HG02763 (cell line): Measurements from ENCODE around the gene MYO6.
"Not testable (repeated sequence)": the region's sequence is repeated elsewhere in the genome, so short reads cannot be mapped to it uniquely, and the experiment has no call there.

Source experiments
- ATAC-seq: cut with Tn5 transposase; IDR thresholded peaks from one replicate; pipeline ENCODE4 v1.9.1; 2021; ENCODE audit warnings: mild to moderate bottlenecking, moderate library complexity; ENCODE audit not compliant: unreplicated experiment

MYO6 gene

GRCh38 chr6:75880305-75880704 lies 131.3 kb downstream of the MYO6 start:
- ATAC-seq = no peak

DNA sequence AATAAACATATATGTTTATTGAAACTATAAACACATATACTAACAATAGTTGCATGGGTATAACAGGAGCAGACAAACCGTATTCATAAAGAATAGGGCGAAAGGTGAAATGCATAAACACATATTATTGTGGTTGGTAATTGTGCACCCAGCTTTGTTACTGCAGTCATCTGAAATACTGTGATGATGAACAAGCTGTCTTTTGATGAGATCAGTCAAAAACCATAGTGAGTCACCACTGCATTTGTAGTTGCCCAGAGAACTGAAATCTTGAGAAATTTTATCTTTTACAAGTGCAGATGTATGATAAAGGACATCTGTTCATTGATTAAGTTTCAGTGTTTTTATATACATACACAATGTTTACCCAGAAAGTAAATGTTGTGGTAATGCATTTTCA lies 133.7 kb downstream of the MYO6 start:
- no peak for ATAC-seq

- ATAC-seq = no peak
Measured at GRCh38 chr6:75884822-75885221, 135.8 kb downstream of the MYO6 start.

- ATAC-seq = no peak
Measured at GRCh38 chr6:75892384-75892783, 143.3 kb downstream of the MYO6 start.

DNA sequence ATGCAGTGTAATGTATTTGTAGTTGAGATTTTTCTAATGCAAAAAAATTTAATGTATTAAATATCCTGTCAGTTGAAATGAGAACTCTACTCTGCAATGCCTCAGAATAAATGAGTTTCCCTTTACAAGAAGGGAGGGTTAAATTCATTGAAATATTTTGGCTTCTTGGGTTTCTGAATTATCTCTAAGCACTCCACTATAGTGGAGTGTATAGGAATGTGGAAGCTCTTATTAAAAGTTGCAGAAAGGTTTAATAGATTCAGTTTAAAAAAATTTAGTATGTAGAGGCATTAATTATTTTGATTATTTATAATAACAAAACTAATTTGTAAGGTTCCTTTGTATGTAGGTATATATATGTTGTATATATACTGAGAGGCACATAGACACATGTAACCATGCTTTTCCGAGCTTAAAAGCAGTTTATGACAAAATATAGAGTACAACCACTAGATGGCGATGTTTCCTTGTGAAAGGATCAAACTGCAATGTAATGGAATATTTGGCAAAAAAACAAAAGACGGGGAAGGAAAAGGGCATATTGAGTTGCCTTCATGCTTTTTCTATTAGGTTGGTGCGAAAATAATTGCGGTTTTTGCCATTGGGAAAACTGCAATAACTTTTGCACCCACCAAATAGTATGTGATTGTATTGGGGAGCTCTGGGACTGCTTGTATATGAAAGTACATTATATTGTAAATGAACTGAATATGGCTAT lies 144.2 kb downstream of the MYO6 start:
- ATAC-seq = peak; percentile 74

GRCh38 chr6:75893776-75894152 lies 144.7 kb downstream of the MYO6 start:
- ATAC-seq = no peak

DNA sequence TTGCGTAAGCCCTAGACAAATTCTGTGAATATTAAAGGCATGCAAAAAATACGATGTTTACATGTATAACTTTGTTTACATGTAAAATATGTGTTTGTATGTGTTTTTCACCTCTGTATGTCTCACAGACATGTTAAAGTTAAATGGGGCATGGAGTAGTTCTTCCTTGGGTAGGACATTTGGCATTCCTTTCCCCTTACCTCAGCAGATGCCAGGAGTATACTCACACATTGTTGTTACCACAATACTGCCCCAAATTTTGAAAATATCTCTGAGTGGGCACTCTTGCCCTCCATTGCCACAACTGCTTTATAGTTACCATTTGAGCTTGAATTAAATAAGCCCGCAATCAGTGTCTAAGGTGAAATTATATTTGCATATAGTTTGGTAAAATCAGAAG lies 147.5 kb downstream of the MYO6 start:
- no peak for ATAC-seq

GRCh38 chr6:75900216-75900615 lies 151.2 kb downstream of the MYO6 start:
- ATAC-seq = not testable (repeated sequence)

DNA sequence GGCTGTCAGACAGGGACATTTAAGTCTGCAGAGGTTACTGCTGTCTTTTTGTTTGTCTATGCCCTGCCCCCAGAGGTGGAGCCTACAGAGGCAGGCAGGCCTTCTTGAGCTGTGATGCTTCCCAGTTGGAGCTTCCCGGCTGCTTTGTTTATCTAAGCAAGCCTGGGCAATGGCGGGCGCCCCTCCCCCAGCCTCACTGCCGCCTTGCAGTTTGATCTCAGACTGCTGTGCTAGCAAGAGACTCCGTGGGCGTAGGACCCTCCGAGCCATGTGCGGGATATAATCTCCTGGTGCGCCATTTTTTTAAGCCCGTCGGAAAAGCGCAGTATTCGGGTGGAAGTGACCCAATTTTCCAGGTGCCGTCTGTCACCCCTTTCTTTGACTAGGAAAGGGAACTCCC lies 156.1 kb downstream of the MYO6 start:
- not testable (repeated sequence) for ATAC-seq

DNA sequence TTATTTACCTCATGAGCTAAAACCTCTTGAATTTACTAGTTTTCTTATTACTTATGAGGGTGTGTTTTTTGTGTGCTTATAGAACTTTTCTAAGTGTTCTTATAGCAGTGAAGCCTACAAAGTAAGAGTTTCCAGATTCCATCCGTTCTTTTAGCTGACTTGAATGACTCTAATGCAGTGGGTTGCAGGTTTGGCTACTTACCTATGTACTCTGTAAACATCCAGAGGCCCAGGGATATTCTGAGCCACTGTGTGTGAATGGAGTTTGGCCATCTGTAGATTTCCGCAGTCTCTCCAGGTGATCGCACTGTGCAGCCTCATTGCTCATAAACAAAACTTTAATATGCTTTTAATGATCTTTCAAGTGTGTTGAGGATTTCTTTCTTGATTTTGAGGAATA lies 157.8 kb downstream of the MYO6 start:
- no peak for ATAC-seq

DNA sequence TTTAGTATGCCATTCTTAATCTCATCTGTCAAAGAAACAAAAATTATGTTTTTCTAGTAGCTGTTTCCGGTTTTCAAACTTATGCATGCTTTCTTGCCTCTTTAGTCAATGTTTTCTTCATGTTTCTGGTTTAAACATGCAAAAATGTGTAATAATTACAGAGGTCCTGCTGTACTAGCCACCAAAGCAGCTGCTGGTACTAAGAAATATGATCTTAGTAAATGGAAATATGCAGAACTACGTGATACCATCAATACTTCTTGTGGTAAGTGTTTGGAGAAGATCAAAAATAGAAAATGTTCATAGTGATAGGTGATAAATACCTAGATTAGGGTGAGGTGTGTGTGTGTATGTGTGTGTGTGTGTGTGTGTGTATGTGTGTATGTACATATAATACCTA lies 158.4 kb downstream of the MYO6 start:
- ATAC-seq = no peak

GRCh38 chr6:75913040-75913439 lies 164.0 kb downstream of the MYO6 start:
- ATAC-seq = no peak

DNA sequence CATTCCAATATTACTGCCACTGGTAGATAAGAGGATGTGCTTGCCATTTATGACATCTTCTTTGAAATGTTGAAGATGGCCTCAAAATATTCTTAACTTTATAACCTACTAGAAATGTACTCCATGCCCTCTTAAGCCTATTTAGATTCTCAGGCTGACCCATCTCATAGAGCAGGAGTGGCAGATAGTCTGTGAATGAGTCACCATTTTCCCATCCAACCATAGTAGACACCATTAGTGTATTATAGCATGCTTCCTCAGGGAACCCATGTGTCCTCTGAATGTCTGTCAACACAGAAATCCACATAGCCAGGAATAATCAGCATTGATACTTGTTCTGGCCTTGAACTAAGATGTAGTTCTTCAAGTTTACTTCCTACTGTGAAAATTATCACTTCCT lies 173.2 kb downstream of the MYO6 start:
- no peak for ATAC-seq

GRCh38 chr6:75926293-75927168 lies 177.5 kb downstream of the MYO6 start:
- no peak for ATAC-seq

DNA sequence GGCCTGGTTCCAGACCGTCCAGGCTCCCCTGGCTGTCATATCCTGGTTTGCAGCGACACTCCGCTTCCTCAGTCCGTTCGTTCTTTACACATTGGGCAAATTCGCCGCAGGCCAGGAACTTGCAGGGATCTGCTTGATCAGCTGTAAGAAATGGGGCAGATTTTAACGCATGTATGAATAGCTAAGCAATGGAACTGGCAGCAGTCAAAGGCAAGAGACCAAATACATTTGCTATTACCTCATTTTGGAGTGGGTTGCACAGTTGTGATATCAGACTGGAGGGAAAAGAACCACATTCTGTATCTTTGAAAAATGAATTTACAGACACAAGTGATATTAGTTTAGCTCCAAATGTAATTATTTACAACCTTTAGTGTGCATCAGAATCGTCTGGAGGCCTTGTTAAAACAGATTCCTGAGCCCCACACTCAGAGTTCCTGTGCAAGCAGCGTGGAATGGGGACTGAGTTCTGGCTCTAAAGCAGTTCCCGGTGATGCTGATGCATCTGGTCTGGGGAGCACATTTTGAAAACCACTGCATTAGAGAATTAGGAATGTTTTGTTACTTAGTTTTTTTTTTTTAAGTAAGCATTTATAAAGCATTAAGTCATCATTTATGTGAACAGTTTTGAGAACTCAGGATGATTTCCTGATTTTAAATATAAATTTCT lies 182.1 kb downstream of the MYO6 start:
- ATAC-seq = no peak

- no peak for ATAC-seq
Measured at GRCh38 chr6:75932067-75932466, 183.0 kb downstream of the MYO6 start.

DNA sequence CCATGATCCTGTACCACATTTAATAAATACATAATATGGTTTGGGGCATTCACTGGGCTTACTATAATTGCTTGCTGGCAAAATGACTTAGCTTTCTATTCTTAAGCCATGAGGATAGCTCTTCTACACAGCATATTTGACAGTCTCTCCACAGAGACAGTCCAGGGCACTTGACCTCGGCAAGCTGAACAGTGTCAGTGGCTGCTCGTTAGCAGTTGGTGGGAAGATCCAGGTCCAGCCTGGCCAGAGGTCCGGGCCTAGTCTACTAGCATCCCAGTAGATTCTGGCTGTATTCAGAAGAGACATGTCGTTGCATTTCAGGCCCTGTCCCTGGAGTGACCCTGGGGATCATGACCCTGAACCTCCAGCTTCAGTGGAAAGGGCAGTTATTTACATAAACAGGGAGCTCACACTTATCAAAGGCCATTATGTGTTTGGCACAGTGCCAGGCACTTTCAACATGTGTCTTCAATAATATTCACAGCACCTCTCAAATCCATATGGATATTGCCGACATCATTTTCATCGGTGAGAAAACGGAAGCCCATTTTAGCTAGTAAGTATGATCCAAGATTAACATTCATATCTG lies 184.4 kb downstream of the MYO6 start:
- no peak for ATAC-seq

DNA sequence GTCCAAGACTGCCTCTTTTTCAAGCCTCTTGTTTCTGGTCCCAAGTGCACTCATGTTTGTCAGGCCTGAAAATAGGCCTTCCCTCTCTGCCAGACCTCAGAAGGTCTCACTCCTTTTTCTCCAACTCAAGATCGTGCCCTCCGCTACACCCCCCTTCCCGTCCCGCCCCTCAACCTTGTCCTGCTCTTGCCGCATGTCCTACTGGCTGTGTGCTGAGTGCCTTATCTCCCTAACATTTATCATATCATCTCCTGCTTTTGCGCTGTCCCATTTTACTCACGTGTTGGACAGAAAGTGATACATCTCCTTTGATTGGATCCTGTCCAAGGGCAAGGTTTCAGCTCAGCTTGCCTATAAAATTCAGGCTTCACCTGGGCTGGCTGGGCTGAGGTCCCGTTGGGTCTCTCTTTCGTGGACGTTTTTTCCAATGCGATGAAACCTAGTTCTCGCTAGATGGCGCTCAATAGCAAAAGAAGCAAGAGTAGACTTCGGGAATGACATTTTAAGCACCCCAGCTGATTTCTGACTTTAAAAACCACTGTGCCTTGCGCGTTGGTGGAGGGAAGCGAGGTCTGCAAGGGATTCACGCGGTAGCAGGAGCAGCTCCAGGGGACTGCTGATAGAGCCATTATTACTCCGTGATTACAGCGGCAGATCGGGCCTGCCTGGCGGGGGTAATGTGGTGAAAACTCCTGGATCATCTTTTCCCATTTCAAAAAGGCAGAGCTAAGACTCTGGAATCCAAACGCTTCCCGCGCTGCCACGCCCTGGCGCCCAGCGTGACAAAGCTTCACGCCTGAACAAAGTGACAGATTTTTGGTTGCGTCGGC lies 185.8 kb downstream of the MYO6 start:
- ATAC-seq = peak; percentile 78

DNA sequence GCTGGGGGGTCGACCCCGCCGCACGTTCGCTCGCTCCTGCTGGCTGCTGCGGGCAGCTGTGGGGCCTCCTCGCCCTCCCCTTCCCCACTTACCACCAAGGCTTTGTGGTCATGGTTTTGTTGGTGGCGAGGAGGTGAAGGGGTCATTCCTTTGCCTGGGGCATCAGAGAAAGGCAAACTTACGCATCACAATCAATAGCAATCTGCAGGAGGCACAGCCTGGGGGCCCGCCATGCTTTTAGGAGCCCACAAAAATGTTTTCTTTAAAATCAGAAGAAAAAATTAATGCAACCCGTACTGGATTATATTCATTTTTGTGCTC lies 186.4 kb downstream of the MYO6 start:
- peak; percentile 11 for ATAC-seq

GRCh38 chr6:75936682-75937081 lies 187.6 kb downstream of the MYO6 start:
- no peak for ATAC-seq

- no peak for ATAC-seq
Measured at GRCh38 chr6:75937846-75938245, 188.8 kb downstream of the MYO6 start.
